ENCODE measurements around the gene MRPL9.

The MRPL9 gene

DNA sequence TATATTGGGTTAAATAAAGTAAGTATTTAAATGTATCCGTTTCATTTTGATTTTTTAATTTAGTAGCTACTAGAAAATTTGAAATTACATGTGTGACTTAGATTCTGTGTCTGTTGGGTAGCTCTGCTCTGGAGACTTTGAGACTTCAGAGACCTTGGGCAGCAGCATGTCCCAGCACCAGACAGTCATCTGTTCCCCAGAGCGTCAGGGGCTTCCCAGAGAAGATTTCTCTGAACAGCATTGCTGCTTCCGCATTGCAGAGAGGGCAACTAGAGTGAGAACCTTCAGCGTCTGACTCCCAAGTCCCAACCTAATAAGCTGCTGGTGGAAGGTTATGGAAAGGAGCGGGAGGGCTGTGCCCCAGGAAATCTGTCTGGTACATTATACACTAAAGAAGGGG lies 35.3 kb upstream of the MRPL9 start:
- no peak overlapping the region for H3K4me3 ChIP-seq (ENCODE audit: low read depth, low read length, poor library complexity, severe bottlenecking)
- H2AFZ ChIP-seq (ENCODE audit: low read length), result no peak overlapping the region
- no peaks in the 10 kb centered on the region for H3K9me3 ChIP-seq (ENCODE audit: low read length)
- H3K4me1 ChIP-seq (ENCODE audit: insufficient read depth, low read length, severe bottlenecking), result no peaks in the 10 kb centered on the region
- H3F3A ChIP-seq (ENCODE audit: insufficient read depth, low read length), result no peaks in the 10 kb centered on the region
- H3K27ac ChIP-seq (ENCODE audit: low read depth, low read length, poor library complexity, severe bottlenecking), result no peak overlapping the region
- H3K79me2 ChIP-seq (ENCODE audit: insufficient read depth, low read length), result no peaks in the 10 kb centered on the region
- H3K27me3 ChIP-seq (ENCODE audit: insufficient read depth, low read length), result peaks cover 4% of the 10 kb centered on the region; the same call in 1 of the 2 replicates
- no peaks in the 10 kb centered on the region for H3K9me2 ChIP-seq (ENCODE audit: low read depth, low read length)
- no peaks in the 10 kb centered on the region for H3K36me3 ChIP-seq (ENCODE audit: insufficient read depth, low read length)
- no peaks in the 10 kb centered on the region for H4K20me1 ChIP-seq (ENCODE audit: insufficient read depth, low read length)
- TF ChIP-seq CTCF (IDR thresholded peaks at IDR 0.05; ENCODE audit: low read length), result no peak
- no peak for TF ChIP-seq EZH2 (IDR thresholded peaks at IDR 0.05; ENCODE audit: borderline replicate concordance, low read length)
- no peak overlapping the region for H3K9ac ChIP-seq (ENCODE audit: low read length)
- no peak overlapping the region for H3K4me2 ChIP-seq (ENCODE audit: low read length)

- Histone ChIP-seq H3K9me2 (ENCODE audit: low read depth, low read length) (no peaks in the 10 kb centered on the region), H3K27me3 (ENCODE audit: insufficient read depth, low read length) (no peaks in the 10 kb centered on the region), H3K27ac (ENCODE audit: low read depth, low read length, poor library complexity, severe bottlenecking) (no peak overlapping the region), H4K20me1 (ENCODE audit: insufficient read depth, low read length) (no peaks in the 10 kb centered on the region), H3K4me1 (ENCODE audit: insufficient read depth, low read length, severe bottlenecking) (peaks cover 23% of the 10 kb centered on the region), H3K4me2 (ENCODE audit: low read length) (peak overlapping the region; percentile 90), H3F3A (ENCODE audit: insufficient read depth, low read length) (no peaks in the 10 kb centered on the region), H3K4me3 (ENCODE audit: low read depth, low read length, poor library complexity, severe bottlenecking) (peak overlapping the region; percentile 71), H3K9me3 (ENCODE audit: low read length) (no peaks in the 10 kb centered on the region), H3K79me2 (ENCODE audit: insufficient read depth, low read length) (no peaks in the 10 kb centered on the region), H3K9ac (ENCODE audit: low read length) (peak overlapping the region; percentile 53), H2AFZ (ENCODE audit: low read length) (peak overlapping the region; percentile 89), H3K36me3 (ENCODE audit: insufficient read depth, low read length) (no peaks in the 10 kb centered on the region)
- no peak for TF ChIP-seq CTCF (IDR thresholded peaks at IDR 0.05; ENCODE audit: low read length)
Observed at GRCh38 chr1:151790940-151791651, 27.8 kb upstream of the MRPL9 start.

- Histone ChIP-seq H3K9ac (ENCODE audit: low read length) (peak within 1 kb of the TSS; percentile 58), H2AFZ (ENCODE audit: low read length) (peak within 1 kb of the TSS; percentile 89)
Observed at GRCh38 chr1:151790071-151790939, 27.0 kb upstream of the MRPL9 start, which contains the start of gene TDRKH. Gene TDRKH, minus strand, starts transcription at chr1:151790500. Its CDS starts 7,478 bp downstream, at chr1:151783022.

More at GRCh38 chr1:151790071-151790939, 27.0 kb upstream of the MRPL9 start, which contains the start of gene TDRKH:
- H3K79me2 ChIP-seq (ENCODE audit: insufficient read depth, low read length), result no peaks in the 10 kb centered on the region
- no peaks in the 10 kb centered on the region for H3K27me3 ChIP-seq (ENCODE audit: insufficient read depth, low read length)
- H3K27ac ChIP-seq (ENCODE audit: low read depth, low read length, poor library complexity, severe bottlenecking), result no peak within 1 kb of the TSS
- H3K4me1 ChIP-seq (ENCODE audit: insufficient read depth, low read length, severe bottlenecking), result peaks cover 23% of the 10 kb centered on the region
- peak within 1 kb of the TSS; percentile 71 for H3K4me3 ChIP-seq (ENCODE audit: low read depth, low read length, poor library complexity, severe bottlenecking)
- H3F3A ChIP-seq (ENCODE audit: insufficient read depth, low read length), result no peaks in the 10 kb centered on the region
- no peaks in the 10 kb centered on the region for H3K9me2 ChIP-seq (ENCODE audit: low read depth, low read length)
- peak within 1 kb of the TSS; percentile 90 for H3K4me2 ChIP-seq (ENCODE audit: low read length)
- H3K36me3 ChIP-seq (ENCODE audit: insufficient read depth, low read length), result no peaks in the 10 kb centered on the region
- no peaks in the 10 kb centered on the region for H4K20me1 ChIP-seq (ENCODE audit: insufficient read depth, low read length)
- TF ChIP-seq CTCF (IDR thresholded peaks at IDR 0.05; ENCODE audit: low read length) (no peak; the same call in 1 of the 2 replicates), EZH2 (IDR thresholded peaks at IDR 0.05; ENCODE audit: borderline replicate concordance, low read length) (no peak)
- H3K9me3 ChIP-seq (ENCODE audit: low read length), result no peaks in the 10 kb centered on the region

Data from OCI-LY1 (cell line).